Measurements from ENCODE around the gene EPHA3.

DNA sequence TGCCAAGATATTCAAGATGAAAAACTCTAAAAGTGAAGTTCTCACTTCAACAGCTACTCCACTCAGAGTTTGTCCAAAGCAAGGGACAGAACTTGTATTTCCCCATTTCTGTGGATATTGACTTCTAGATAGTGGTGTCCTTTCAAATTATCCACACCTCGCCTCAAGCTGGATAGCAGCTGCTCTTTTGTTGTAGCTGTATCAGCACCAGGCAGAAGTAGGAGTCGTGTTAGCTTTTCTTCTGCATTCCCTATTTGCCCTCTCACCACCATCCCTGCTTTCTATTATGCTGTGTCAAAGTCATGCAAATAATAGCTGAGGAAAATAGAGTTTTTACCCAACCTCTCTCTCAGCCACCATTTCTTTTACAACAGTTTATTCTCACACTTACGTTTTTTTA is 303.8 kb downstream of the EPHA3 start:
- TF ChIP-seq POLR2A (IDR thresholded peaks at IDR 0.05), result no peak
- TF ChIP-seq, protein P1, sequence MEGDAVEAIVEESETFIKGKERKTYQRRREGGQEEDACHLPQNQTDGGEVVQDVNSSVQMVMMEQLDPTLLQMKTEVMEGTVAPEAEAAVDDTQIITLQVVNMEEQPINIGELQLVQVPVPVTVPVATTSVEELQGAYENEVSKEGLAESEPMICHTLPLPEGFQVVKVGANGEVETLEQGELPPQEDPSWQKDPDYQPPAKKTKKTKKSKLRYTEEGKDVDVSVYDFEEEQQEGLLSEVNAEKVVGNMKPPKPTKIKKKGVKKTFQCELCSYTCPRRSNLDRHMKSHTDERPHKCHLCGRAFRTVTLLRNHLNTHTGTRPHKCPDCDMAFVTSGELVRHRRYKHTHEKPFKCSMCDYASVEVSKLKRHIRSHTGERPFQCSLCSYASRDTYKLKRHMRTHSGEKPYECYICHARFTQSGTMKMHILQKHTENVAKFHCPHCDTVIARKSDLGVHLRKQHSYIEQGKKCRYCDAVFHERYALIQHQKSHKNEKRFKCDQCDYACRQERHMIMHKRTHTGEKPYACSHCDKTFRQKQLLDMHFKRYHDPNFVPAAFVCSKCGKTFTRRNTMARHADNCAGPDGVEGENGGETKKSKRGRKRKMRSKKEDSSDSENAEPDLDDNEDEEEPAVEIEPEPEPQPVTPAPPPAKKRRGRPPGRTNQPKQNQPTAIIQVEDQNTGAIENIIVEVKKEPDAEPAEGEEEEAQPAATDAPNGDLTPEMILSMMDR (IDR thresholded peaks at IDR 0.05 in 4 of 5, conservative IDR thresholded peaks at IDR 0.05 in 1 of 5), result no peak

Measured in gastrocnemius medialis (tissue), 4 donors.